ENCODE measurements around the gene SORBS2. TPM values are rescaled to one million over a fixed set of nuclear protein-coding genes. Genes with fewer than 3 reads are reported as not detected.

The SORBS2 gene
- total and polyA plus RNA-seq, 2 donors (not counting 1 experiment from before 2014, with no cell fraction given): 0.33 to 3.0 TPM

GRCh38 chr4:185767528-185767927, 44.5 kb downstream of the SORBS2 start:
- no peak overlapping the region for H3K4me2 ChIP-seq (ENCODE audit: extremely low read depth, insufficient read depth, low read length)
- H3K36me3 ChIP-seq (ENCODE audit: control insufficient read depth, insufficient read depth, low read length): no peaks in the 10 kb centered on the region
- H3K4me1 ChIP-seq (ENCODE audit: control insufficient read depth, extremely low read depth, insufficient read depth, low read length): no peaks in the 10 kb centered on the region
- H3K79me2 ChIP-seq (ENCODE audit: control insufficient read depth, insufficient read depth, low read length): no peaks in the 10 kb centered on the region
- no peaks in the 10 kb centered on the region for H3K27me3 ChIP-seq (ENCODE audit: control insufficient read depth, insufficient read depth, low read length)
- H3K9ac ChIP-seq (ENCODE audit: insufficient read depth, low read length): no peak overlapping the region
- no peak for TF ChIP-seq EZH2 (IDR thresholded peaks at IDR 0.05; ENCODE audit: low read length, missing control alignments)
- TF ChIP-seq, protein P1, sequence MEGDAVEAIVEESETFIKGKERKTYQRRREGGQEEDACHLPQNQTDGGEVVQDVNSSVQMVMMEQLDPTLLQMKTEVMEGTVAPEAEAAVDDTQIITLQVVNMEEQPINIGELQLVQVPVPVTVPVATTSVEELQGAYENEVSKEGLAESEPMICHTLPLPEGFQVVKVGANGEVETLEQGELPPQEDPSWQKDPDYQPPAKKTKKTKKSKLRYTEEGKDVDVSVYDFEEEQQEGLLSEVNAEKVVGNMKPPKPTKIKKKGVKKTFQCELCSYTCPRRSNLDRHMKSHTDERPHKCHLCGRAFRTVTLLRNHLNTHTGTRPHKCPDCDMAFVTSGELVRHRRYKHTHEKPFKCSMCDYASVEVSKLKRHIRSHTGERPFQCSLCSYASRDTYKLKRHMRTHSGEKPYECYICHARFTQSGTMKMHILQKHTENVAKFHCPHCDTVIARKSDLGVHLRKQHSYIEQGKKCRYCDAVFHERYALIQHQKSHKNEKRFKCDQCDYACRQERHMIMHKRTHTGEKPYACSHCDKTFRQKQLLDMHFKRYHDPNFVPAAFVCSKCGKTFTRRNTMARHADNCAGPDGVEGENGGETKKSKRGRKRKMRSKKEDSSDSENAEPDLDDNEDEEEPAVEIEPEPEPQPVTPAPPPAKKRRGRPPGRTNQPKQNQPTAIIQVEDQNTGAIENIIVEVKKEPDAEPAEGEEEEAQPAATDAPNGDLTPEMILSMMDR (conservative IDR thresholded peaks at IDR 0.05 in 1 of 2, IDR thresholded peaks at IDR 0.05 in 1 of 2; ENCODE audit: low read depth in 1 of 2, low read length in 2 of 2): no peak
- DNase-seq (ENCODE audit: low read depth in 2 of 2): no peak
- H3K9me3 ChIP-seq (ENCODE audit: control insufficient read depth, insufficient read depth, low read depth, low read length): no peaks in the 10 kb centered on the region
- no peaks in the 10 kb centered on the region for H4K20me1 ChIP-seq (ENCODE audit: control insufficient read depth, extremely low read depth, insufficient read depth, low read length)
- H3K27ac ChIP-seq (ENCODE audit: insufficient read depth, low read length): no peak overlapping the region
- H2AFZ ChIP-seq (ENCODE audit: low read length): no peak overlapping the region
- H3K4me3 ChIP-seq (replicated peaks in 1 of 4; ENCODE audit: control extremely low read depth in 1 of 4, insufficient read depth in 1 of 4, low read depth in 3 of 4, low read length in 4 of 4): no peak overlapping the region

DNA sequence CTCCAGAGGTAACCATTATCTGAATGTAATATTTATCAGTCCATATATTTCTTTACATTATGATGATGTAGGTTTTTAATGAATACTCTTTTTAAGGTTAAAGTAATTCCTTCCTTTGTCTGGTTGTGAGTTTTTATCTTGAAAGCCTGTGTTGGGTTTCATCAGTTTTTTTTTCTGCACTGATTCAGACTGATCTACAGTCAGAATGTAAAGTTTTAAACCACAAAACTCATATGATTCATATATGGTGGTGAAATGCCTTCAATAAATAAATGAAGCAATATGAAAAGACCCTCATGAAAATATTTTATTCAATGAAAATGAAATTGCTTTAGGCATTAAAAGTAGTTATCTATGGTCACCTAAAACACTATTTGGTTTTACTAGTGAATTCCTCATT, 47.1 kb downstream of the SORBS2 start:
- no peak overlapping the region for H2AFZ ChIP-seq (ENCODE audit: low read length)
- H3K4me2 ChIP-seq (ENCODE audit: extremely low read depth, insufficient read depth, low read length): no peak overlapping the region
- H3K79me2 ChIP-seq (ENCODE audit: control insufficient read depth, insufficient read depth, low read length): no peaks in the 10 kb centered on the region
- no peaks in the 10 kb centered on the region for H3K36me3 ChIP-seq (ENCODE audit: control insufficient read depth, insufficient read depth, low read length)
- H3K4me3 ChIP-seq (replicated peaks in 1 of 4; ENCODE audit: control extremely low read depth in 1 of 4, insufficient read depth in 1 of 4, low read depth in 3 of 4, low read length in 4 of 4): no peak overlapping the region
- no peak overlapping the region for H3K9ac ChIP-seq (ENCODE audit: insufficient read depth, low read length)
- no peaks in the 10 kb centered on the region for H3K9me3 ChIP-seq (ENCODE audit: control insufficient read depth, insufficient read depth, low read depth, low read length)
- DNase-seq (ENCODE audit: low read depth in 2 of 2): peak; percentile 18 to 36
- H3K27ac ChIP-seq (ENCODE audit: insufficient read depth, low read length): no peak overlapping the region
- TF ChIP-seq EZH2 (IDR thresholded peaks at IDR 0.05; ENCODE audit: low read length, missing control alignments): no peak
- TF ChIP-seq, protein P1 (conservative IDR thresholded peaks at IDR 0.05 in 1 of 2, IDR thresholded peaks at IDR 0.05 in 1 of 2; ENCODE audit: low read depth in 1 of 2, low read length in 2 of 2): no peak
- H4K20me1 ChIP-seq (ENCODE audit: control insufficient read depth, extremely low read depth, insufficient read depth, low read length): no peaks in the 10 kb centered on the region
- no peaks in the 10 kb centered on the region for H3K4me1 ChIP-seq (ENCODE audit: control insufficient read depth, extremely low read depth, insufficient read depth, low read length)
- H3K27me3 ChIP-seq (ENCODE audit: control insufficient read depth, insufficient read depth, low read length): no peaks in the 10 kb centered on the region

DNA sequence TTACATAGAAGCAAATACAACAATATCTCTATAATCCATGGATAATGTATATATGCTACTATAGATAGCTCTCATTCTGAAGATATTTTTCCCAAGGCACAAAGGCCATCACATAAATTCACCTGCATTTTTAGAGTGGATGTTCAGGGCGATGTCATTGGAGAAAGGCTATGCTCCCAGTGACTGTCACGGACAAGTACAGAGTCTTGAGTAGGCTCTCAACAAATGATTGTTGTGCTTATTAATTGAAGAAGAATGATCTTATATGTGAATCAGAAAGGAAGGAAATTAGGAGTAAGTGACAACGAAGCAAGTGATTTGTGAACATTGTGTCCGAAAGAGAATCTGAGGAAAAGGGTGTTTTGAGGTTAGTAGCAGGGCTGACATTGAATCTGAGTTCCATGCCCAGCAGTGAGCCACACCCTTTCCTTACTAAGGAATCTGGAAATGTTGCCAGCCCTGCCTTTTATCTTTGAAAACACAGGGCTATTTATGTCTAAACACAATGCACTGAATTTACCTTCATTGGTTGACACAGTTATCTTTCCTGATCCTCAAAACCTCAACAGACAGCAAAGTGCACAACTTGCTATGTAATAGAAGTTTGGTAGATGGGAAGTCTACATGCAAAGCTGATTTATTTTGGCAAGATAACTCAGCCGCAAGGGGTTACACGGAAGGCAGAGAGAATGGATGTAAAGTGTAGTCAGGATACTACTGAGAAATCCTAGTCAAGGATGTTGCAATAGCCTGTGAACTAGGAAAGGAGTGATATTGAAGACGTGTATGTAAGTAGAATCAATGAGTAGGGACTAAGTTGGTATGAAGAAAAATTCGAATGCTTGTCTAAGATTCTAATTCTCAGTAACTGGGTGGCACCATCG, 50.4 kb downstream of the SORBS2 start:
- H2AFZ ChIP-seq (ENCODE audit: low read length): no peak overlapping the region
- no peak overlapping the region for H3K4me2 ChIP-seq (ENCODE audit: extremely low read depth, insufficient read depth, low read length)
- no peak overlapping the region for H3K9ac ChIP-seq (ENCODE audit: insufficient read depth, low read length)
- H3K36me3 ChIP-seq (ENCODE audit: control insufficient read depth, insufficient read depth, low read length): no peaks in the 10 kb centered on the region
- DNase-seq (ENCODE audit: low read depth in 2 of 2): peak in 1 of 2 donors; percentile 19
- no peaks in the 10 kb centered on the region for H4K20me1 ChIP-seq (ENCODE audit: control insufficient read depth, extremely low read depth, insufficient read depth, low read length)
- TF ChIP-seq, protein P1 (conservative IDR thresholded peaks at IDR 0.05 in 1 of 2, IDR thresholded peaks at IDR 0.05 in 1 of 2; ENCODE audit: low read depth in 1 of 2, low read length in 2 of 2): no peak
- no peak for TF ChIP-seq EZH2 (IDR thresholded peaks at IDR 0.05; ENCODE audit: low read length, missing control alignments)
- H3K27ac ChIP-seq (ENCODE audit: insufficient read depth, low read length): no peak overlapping the region
- no peaks in the 10 kb centered on the region for H3K9me3 ChIP-seq (ENCODE audit: control insufficient read depth, insufficient read depth, low read depth, low read length)
- no peaks in the 10 kb centered on the region for H3K79me2 ChIP-seq (ENCODE audit: control insufficient read depth, insufficient read depth, low read length)
- no peak overlapping the region for H3K4me3 ChIP-seq (replicated peaks in 1 of 4; ENCODE audit: control extremely low read depth in 1 of 4, insufficient read depth in 1 of 4, low read depth in 3 of 4, low read length in 4 of 4)
- H3K27me3 ChIP-seq (ENCODE audit: control insufficient read depth, insufficient read depth, low read length): no peaks in the 10 kb centered on the region
- no peaks in the 10 kb centered on the region for H3K4me1 ChIP-seq (ENCODE audit: control insufficient read depth, extremely low read depth, insufficient read depth, low read length)

All from fibroblast of lung (primary cell).